GM04503 (cell line): ENCODE data around the gene WDR59.
A peak's percentile ranks its signal among the peaks of the same experiment; 100 is the strongest.
"Not testable (repeated sequence)": the region's sequence is repeated elsewhere in the genome, so short reads cannot be mapped to it uniquely, and the experiment has no call there.

Experiments
- DNase-seq: peaks from one replicate; pipeline ENCODE4 v3.0.0-alpha.2; 2012; ENCODE audit warnings: low read depth

WDR59 gene

GRCh38 chr16:74973304-74973703 is 11.6 kb downstream of the WDR59 start:
- DNase-seq: no peak

DNA sequence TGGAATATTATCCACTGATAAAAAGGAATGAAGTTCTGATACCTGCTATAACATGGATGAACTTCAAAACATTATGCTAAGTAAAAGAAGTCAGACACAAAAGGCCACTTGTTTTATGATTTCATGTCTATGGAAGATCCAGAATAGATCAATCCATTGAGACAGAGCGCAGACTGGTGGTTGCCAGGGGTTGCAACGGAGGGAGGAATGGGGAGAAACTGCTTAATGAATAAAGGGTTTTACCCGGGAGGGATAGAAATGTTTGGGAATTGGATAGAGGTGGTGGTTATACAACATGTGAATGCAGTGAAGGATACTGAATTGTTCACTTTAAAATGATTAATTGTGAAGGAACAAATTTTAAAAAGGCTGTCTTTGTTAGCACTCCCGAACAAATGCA is 30.2 kb downstream of the WDR59 start:
- DNase-seq: no peak

DNA sequence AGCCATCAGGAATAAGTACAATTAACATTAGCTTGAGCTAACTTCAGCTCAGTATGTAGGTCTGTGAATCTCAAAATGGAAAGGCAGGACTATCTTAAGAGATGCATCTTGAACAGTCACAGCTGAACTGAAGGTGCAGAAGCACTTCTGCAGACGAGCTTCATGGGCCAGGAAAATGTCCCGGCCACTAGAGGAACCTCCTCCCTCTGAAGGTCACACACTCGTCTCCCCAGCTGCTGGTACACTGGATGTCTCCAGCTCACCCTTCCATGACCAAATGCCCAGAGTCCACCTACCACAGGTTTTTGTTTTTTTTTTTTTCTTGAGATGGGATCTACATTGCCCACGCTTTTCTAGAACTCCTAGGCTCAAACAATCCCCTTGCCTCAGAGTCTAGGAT is 33.2 kb downstream of the WDR59 start:
- DNase-seq: no peak

GRCh38 chr16:74951206-74951605 is 33.7 kb downstream of the WDR59 start:
- no peak for DNase-seq

- DNase-seq: no peak
Measured at GRCh38 chr16:74950511-74950910, 34.4 kb downstream of the WDR59 start.

DNA sequence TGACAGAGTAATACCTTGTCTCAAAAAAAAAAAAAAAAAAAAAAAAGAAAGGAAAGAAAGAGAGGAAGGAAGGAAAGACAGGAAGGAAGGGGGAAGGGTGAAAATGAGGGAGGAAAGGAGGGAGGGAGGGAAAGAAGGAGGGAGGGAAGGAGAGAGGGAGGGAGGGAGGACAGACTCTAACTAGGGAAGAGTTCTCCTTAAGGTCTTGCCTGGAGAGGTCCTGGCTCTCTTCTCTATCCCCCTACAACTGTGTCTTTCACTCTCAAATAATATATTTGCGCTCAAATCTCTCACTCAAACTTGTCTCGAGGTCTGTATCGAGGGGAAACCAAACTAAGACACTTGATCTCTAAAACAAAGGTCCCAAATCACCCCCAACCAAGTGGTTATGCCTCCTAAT is 35.6 kb downstream of the WDR59 start:
- DNase-seq: no peak

- DNase-seq: no peak
Measured at GRCh38 chr16:74944466-74944865, 40.5 kb downstream of the WDR59 start.

- DNase-seq: no peak
Measured at GRCh38 chr16:74942977-74943918, 41.7 kb downstream of the WDR59 start.

DNA sequence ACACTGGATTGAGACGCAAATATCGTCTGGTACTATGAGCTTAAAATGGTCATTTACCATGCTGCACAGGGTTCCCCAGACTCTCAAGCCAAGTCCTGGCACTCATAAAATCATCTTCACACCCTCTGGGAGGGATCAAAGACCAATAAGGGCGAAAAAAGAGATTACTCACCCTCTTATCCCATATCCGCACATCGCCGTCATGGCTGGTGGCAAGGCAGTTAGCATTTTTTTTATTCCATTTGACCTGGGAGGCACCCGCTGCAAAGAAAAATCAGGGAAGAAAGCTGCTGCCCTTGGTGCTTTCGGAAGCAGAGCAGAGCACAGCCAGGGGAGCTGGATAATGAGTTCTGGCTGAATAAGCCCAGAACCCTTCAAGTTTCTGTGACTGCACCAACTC is 42.4 kb downstream of the WDR59 start:
- no peak for DNase-seq

DNA sequence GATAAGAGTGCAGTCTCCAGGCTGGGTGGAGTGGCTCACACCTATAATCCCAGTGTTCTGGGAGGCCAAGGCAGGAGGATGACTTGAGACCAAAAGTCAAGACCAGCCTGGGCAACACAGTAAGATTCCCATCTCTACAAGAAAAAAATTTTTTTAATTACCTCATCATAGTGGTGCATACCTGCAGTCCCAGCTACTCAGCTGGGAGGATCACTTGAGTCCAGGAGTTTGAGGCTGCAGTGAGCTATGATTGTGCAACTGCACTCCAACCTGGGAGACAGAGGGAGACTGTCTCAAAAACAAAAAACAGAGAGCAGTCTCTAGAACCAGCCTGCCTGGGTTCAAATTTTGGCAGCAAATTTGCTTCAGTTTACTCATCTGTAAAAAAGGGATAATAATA is 45.2 kb downstream of the WDR59 start:
- no peak for DNase-seq

GRCh38 chr16:74936902-74937560 is 47.9 kb downstream of the WDR59 start:
- peak; percentile 66 for DNase-seq

DNA sequence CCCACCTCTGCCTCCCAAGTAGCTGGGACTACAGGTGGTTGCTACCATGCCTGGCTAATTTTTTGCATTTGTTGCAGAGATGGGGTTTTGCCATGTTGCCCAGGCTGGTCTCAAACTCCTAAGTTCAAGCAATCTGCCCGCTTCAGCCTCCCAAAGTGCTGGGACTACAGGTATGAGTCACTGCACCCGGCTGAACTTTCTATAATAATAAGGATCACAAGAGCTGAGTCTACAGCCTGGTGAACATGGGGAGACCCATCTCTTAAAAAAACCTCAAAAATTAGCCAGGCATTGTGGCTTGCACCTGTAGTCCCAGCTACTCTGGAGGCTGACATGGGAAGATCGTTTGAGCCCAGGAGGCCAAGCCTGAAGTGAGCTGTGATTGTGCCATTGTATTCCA is 53.5 kb downstream of the WDR59 start:
- DNase-seq: no peak

GRCh38 chr16:74929636-74930035 is 55.3 kb downstream of the WDR59 start:
- no peak for DNase-seq

DNA sequence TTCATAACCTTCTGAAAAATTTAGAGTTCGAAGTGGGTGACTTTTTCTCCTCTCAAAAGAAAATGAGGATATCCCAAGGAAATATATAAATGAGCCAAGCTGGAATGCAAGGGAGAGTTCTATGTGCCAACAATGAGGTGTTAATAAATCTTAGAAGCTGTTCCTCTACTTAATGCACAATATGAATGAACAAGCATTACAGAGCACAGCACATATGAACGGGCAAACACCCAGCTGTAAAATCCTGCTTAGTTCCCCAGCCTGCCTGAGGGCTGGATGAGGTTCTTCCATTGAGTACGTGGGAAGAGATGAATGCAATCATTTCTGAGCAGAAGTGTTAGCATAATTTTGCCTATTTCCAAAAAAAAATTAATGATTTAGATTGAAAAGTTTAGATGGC is 58.1 kb downstream of the WDR59 start:
- DNase-seq: no peak

DNA sequence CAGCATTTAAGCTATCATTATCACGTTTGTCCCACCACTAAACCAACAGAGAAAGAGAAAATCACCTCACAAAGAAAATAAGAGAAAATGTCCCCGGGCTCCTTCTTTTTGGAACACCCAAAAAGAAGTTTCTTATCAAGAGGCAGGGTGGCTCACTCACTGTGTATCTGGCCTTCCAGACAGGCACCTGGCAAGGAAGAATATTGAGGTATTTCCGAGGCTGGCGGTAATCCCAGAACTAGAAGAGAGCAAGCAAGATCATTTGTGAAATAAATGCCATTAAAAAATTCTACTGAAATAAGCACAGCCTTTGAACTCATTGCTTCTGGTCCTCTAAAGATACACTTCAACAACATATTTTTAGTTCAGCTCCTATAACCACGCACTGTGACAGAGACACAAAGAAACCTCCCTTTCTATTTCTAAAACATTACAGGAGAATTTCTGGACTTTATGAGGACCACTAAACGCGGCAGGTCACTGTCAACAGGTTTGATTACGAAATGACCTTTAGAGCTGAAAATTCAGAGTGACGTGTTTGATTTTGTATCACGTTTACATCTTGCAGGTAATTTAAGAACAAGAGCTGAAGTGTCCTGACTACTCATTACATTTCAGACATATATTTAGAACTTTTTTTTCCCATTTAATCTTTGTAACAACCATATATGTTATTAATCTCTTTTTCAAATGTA is 61.0 kb downstream of the WDR59 start:
- DNase-seq: no peak

DNA sequence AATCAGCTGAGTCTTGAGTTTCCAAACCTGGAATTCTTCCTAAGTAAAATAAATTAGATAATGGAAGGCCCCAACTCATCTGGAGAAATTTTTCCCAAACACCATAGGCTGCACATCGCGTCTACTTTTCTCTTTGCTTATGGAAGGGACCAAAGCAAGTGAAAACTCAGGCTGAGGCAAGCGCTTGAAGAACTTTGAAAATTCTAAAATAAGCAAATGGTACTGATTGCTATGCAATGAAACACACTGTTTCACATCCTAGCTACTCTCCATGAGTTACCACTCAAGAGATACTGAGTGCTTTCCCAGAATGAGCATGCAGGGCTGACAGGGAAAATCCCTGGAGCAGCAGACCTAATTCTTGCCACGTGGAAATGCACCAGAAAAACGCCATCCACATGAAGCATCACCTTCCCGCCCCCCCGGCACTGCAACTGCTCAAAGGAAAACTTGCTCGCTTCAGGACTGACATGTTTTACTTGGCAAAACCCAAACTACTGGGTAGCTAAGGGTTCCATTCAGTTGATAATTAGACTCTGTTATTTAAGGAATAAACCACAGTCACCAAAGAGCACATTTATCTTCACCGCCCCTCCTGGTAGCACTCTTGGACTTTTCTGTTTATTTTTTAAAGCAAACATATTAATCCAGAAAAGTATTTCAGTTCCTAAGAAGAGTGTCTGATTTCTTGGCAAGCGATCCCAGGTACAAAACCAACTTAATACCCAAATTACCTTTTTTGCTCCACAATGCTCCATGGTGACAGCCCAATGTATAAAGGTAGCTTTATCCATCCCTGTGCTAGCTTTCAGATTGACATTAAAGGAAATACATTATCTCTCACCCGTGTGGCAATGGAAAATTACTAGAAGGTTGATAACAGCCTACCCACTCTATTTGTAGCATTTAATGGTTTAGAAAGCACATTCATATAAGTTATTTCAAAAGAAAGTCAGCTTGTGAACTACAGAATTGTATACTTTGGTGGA is 62.5 kb downstream of the WDR59 start:
- DNase-seq: no peak

DNA sequence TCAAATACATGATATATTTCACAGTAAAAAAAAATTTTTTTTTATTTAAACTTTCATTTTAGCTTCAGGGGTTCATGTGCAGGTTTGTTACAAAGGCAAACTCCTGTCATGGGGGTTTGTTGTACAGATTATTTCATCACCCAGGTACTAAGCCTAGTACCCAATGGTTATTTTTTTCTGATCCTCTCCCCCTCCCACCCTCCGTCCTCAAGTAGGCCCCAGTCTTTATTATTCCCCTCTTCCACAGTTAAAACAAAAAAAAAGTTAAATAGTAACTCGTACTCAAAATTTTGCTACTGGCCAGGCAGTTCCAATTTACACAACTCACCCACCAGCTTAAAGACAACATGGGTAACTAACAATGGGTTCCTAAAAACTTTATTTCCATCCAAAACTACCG is 63.9 kb downstream of the WDR59 start:
- DNase-seq: no peak

DNA sequence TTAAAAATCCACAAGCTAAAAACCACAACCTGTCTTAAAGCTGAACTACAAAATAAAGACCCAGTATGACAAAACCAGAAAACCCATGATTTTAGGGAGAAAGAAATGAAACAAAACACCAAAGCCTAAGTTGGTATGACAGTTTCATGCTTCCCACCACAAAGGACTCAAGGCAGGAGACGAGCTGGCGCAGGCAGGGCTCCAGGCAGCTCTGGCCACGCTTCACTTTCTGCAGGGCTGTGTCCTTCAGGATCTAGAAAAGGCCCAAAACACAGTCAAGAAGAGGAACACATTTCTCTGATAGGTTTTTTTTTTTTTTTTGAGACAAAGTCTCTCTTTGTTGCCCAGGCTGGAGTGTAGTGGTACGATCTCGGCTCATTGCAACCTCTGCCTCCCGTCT is 75.3 kb downstream of the WDR59 start:
- no peak for DNase-seq

GRCh38 chr16:74908759-74909158 is 76.2 kb downstream of the WDR59 start:
- not testable (repeated sequence) for DNase-seq

DNA sequence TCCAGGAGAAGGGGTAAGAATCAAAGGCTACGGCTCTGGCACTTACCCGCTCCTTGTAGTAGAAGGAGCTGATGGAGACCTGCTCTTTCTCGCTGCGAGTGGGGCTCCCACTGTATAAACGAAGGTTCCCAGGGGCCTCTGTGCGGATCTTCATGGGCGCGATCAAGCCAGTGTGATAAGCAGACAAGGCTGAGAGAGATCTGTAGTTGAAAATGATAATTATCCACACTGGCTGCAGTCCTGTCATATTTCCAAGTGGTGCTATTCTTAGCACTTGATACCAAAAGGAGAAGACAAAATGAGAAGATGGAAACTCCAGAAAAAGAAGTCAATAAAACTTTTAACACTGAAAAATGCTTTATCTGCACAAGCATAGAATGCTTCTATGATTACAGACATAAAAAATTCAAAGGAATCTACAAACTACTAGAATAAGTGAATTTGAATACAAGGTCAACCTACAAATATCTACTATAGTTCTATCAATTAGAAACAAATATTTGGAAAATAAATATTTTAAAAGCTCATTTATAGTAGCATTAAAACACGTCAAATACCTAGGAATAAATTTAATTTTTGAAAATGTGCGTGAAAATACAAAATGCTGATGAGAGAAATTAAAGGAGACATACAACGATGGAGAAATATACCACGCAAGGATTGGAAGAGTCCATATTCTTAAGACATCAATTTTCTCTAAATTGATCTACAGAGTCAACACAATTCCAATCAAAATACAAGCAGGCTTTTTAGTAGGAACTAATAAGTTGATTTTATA is 80.8 kb downstream of the WDR59 start:
- no peak for DNase-seq

GRCh38 chr16:74903120-74903519 is 81.8 kb downstream of the WDR59 start:
- no peak for DNase-seq
